Prostate gland (tissue), 2 donors: ENCODE measurements around the gene ASPG. TPM values are rescaled to one million over a fixed set of nuclear protein-coding genes. Genes with fewer than 3 reads are reported as not detected.

Experiments used
- DNase-seq: peaks from one replicate; pipeline ENCODE4 v3.0.0-alpha.2; 2019; ENCODE audit warnings: low spot score
- H3K27ac ChIP-seq, 2 donors: fragments of 200-600 bp; sonication (generic); 2 replicates each; pipeline ENCODE4 v1.5.1; 2017 to 2019
- H3K27me3 ChIP-seq: fragments of 200-600 bp; sonication (generic); replicated peaks from 2 replicates; pipeline ENCODE4 v1.5.1; 2019; ENCODE audit not compliant: insufficient read depth
- H3K36me3 ChIP-seq, 2 donors: fragments of 200-600 bp; sonication (generic); 1 replicate in 1 of 2; 2 replicates in 1 of 2; pipeline versions ENCODE4 v1.5.1 to v1.8.1; 2017 to 2019
- H3K4me1 ChIP-seq: fragments of 200-600 bp; sonication (generic); replicated peaks from 2 replicates; pipeline ENCODE4 v1.5.1; 2019
- H3K4me3 ChIP-seq, 2 donors: fragments of 200-600 bp; sonication (generic); 2 replicates each; pipeline ENCODE4 v1.5.1; 2017 to 2019
- H3K9me3 ChIP-seq: fragments of 200-600 bp; sonication (generic); 2 replicates; pipeline ENCODE4 v1.5.1; 2017
- CTCF ChIP-seq, 4 experiments: fragments of 200-600 bp in 2 of 4; fragments of 450-650 bp in 2 of 4; sonication (generic) in 2 of 4; IDR thresholded peaks; 1 replicate in 3 of 4; 2 replicates in 1 of 4; pipeline ENCODE4 v1.5.1; 2016 to 2019; ENCODE audit warnings: antibody characterized with exemption in 4 of 4, mild to moderate bottlenecking in 2 of 4, moderate library complexity in 2 of 4
- POLR2A ChIP-seq: fragments of 450-650 bp; IDR thresholded peaks from one replicate; pipeline ENCODE4 v1.6.1; 2016; ENCODE audit warnings: antibody characterized with exemption, mild to moderate bottlenecking
- POLR2AphosphoS5 ChIP-seq: sonication (generic); formaldehyde crosslinking; IDR thresholded peaks from one replicate; pipeline ENCODE4 v1.6.1; 2017; ENCODE audit warnings: antibody characterized with exemption
- WGBS: methylation state at CpG from one replicate; pipeline ENCODE4 v1.1.5; 2018; 5-methylcytosine and 5-hydroxymethylcytosine counted together
- intact Hi-C: fragments of 100-400 bp; cut with DNase I; formaldehyde crosslinking; loops from one replicate; pipeline ENCODE4 v1.14.2; 2022
- total RNA-seq, 2 donors: library from RNA; depleted of rRNA; stranded (reverse); fragments of >200 nt; gene quantifications; one replicate each; pipeline ENCODE4 v1.1.0, GENCODE V29; 2016

Gene ASPG
- total RNA-seq, 2 donors from 2014 or later: 2.3 TPM; not detected in 1

DNA sequence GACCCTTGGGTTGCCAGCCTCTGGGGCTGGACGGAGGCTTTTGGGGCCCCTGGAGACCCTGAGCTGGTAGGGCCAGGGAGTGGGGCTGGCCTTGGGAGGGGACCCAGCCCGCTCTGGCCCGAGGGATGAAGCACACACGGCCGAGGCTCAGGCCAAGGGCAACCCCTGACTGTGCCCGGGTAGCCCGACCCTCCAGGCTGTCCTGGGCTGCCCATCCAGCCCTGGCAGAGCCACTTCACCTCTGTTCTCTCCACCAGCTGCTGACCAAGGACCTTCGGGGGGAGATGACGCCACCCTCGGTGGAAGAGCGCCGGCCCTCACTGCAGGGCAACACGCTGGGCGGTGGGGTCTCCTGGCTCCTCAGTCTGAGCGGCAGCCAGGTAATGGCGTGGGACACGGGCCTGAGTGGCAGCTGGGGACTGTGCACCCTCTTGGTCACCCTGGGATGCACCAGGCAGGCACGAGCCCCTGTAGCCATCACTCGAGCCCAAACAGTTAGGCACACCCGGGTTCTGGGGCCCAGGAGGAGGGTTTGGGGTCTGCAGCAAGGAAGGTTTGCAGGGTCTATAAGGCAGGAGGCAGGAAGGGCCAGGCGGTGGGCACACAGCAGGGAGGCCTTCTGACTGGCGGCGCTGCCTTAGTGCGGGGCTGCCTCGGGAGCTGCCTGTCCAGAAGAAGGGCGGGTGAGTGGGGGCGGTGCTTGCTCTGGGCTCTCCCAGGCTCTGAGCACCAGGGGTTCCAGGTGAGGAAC, 19.7 kb downstream of the ASPG start:
- Histone ChIP-seq H3K4me1 (peaks cover 3% of the 10 kb centered on the region), H3K4me3 (no peak overlapping the region), H3K27me3 (no peaks in the 10 kb centered on the region), H3K36me3 (no peaks in the 10 kb centered on the region), H3K27ac (no peak overlapping the region), H3K9me3 (no peaks in the 10 kb centered on the region)
- TF ChIP-seq CTCF (IDR thresholded peaks at IDR 0.05) (no peak), POLR2AphosphoS5 (no peak), POLR2A (no peak)
- WGBS: 86% methylated on average over 25 of the region's 27 CpGs
- intact Hi-C loops: no loop called here
- no peak for DNase-seq

- Histone ChIP-seq H3K27ac (no peak overlapping the region), H3K27me3 (no peaks in the 10 kb centered on the region), H3K4me1 (peaks cover 3% of the 10 kb centered on the region), H3K4me3 (no peak overlapping the region), H3K9me3 (no peaks in the 10 kb centered on the region), H3K36me3 (no peaks in the 10 kb centered on the region)
- TF ChIP-seq CTCF (IDR thresholded peaks at IDR 0.05): no peak
- no peak for TF ChIP-seq POLR2AphosphoS5
- no peak for TF ChIP-seq POLR2A
- intact Hi-C loops: no loop called here
- WGBS: 69% methylated on average over 17 of the region's 18 CpGs
- DNase-seq: no peak
Measured at GRCh38 chr14:104105822-104106470, 20.4 kb downstream of the ASPG start.

- no peak for DNase-seq
- no peaks in the 10 kb centered on the region for H3K9me3 ChIP-seq
- H3K36me3 ChIP-seq: no peaks in the 10 kb centered on the region
- H3K27me3 ChIP-seq: no peaks in the 10 kb centered on the region
- no peak overlapping the region for H3K4me3 ChIP-seq
- 85% methylated on average over 13 of the region's 20 CpGs for WGBS
- no peaks in the 10 kb centered on the region for H3K4me1 ChIP-seq
- intact Hi-C loops: no loop called here
- TF ChIP-seq CTCF (IDR thresholded peaks at IDR 0.05): no peak
- no peak for TF ChIP-seq POLR2AphosphoS5
- TF ChIP-seq POLR2A: no peak
- no peak overlapping the region for H3K27ac ChIP-seq
Measured at GRCh38 chr14:104106471-104106991, 21.0 kb downstream of the ASPG start.

DNA sequence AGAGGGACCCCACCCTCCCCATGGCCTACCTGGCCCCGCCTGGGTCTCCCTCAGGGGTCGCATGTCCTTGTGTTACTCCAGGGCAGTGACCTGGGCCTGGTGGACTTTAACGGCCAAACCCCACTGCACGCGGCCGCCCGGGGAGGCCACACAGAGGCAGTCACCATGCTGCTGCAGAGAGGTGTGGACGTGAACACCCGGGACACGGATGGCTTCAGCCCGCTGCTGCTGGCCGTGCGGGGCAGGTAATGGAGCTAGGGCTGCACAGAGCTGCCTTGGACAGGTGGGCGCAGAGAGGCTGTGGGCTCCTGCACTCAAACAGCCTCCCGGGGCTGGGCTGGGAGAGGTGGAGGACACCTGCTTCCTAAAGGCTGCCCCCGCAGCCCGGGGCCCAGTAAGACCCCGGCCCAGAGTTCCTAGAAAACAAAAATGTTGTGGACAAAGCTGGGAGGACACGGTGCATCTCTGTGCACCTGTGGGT, 21.6 kb downstream of the ASPG start:
- no peak overlapping the region for H3K27ac ChIP-seq
- TF ChIP-seq CTCF (IDR thresholded peaks at IDR 0.05): no peak
- TF ChIP-seq POLR2A: no peak
- no peak for TF ChIP-seq POLR2AphosphoS5
- H3K4me1 ChIP-seq: no peaks in the 10 kb centered on the region
- no peaks in the 10 kb centered on the region for H3K9me3 ChIP-seq
- H3K36me3 ChIP-seq: no peaks in the 10 kb centered on the region
- no peak overlapping the region for H3K4me3 ChIP-seq
- no peak for DNase-seq
- WGBS: 54% methylated on average over 12 of the region's 19 CpGs
- H3K27me3 ChIP-seq: no peaks in the 10 kb centered on the region
- intact Hi-C loops: no loop called here
